Suprapubic skin (tissue), 3 donors: Measurements from ENCODE around the gene TULP4.

ENCODE experiments used
- EP300 ChIP-seq: sonication (generic); formaldehyde crosslinking; IDR thresholded peaks from one replicate; pipeline ENCODE4 v1.6.1; 2017; ENCODE audit warnings: antibody characterized with exemption
- POLR2A ChIP-seq, 2 donors: fragments of 450-650 bp; IDR thresholded peaks; one replicate each; pipeline ENCODE4 v1.6.1; 2017; ENCODE audit warnings: antibody characterized with exemption in 2 of 2, mild to moderate bottlenecking in 2 of 2, moderate library complexity in 2 of 2
- TF ChIP-seq, protein P1 (sequence below), 2 donors: fragments of 200-600 bp in 1 of 2; fragments of 450-650 bp in 1 of 2; sonication (generic) in 1 of 2; IDR thresholded peaks; one replicate each; pipeline ENCODE4 v1.5.1; 2016 to 2019; ENCODE audit warnings: antibody characterized with exemption in 2 of 2, mild to moderate bottlenecking in 1 of 2, moderate library complexity in 1 of 2

GRCh38 chr6:158290040-158290439 lies 22.2 kb upstream of the TULP4 start:
- no peak for TF ChIP-seq EP300
- TF ChIP-seq, protein P1, sequence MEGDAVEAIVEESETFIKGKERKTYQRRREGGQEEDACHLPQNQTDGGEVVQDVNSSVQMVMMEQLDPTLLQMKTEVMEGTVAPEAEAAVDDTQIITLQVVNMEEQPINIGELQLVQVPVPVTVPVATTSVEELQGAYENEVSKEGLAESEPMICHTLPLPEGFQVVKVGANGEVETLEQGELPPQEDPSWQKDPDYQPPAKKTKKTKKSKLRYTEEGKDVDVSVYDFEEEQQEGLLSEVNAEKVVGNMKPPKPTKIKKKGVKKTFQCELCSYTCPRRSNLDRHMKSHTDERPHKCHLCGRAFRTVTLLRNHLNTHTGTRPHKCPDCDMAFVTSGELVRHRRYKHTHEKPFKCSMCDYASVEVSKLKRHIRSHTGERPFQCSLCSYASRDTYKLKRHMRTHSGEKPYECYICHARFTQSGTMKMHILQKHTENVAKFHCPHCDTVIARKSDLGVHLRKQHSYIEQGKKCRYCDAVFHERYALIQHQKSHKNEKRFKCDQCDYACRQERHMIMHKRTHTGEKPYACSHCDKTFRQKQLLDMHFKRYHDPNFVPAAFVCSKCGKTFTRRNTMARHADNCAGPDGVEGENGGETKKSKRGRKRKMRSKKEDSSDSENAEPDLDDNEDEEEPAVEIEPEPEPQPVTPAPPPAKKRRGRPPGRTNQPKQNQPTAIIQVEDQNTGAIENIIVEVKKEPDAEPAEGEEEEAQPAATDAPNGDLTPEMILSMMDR (IDR thresholded peaks at IDR 0.05): no peak
- TF ChIP-seq POLR2A (IDR thresholded peaks at IDR 0.05): no peak
